Neuronal stem cell (in vitro differentiated cells): ENCODE results near the gene EPGN.

Experiments
- DNase-seq: peaks from one replicate; pipeline ENCODE4 v3.0.0-alpha.2; 2013; ENCODE audit warnings: low spot score
- H2AFZ ChIP-seq: one replicate; pipeline ENCODE4 v1.6.1; 2013; ENCODE audit warnings: mild to moderate bottlenecking, low read length, inconsistent platforms
- H2AK5ac ChIP-seq: 2 replicates; pipeline ENCODE4 v1.6.1; 2013; ENCODE audit warnings: low read depth, mild to moderate bottlenecking, inconsistent platforms, low read length, moderate library complexity, mixed read lengths
- H2BK120ac ChIP-seq: 2 replicates; pipeline ENCODE4 v1.6.1; 2013; ENCODE audit warnings: low read depth, mild to moderate bottlenecking, inconsistent platforms, low read length, moderate library complexity, mixed read lengths
- H2BK12ac ChIP-seq: one replicate; pipeline ENCODE4 v1.6.1; 2013; ENCODE audit warnings: low read length, inconsistent platforms
- H2BK15ac ChIP-seq: 2 replicates; pipeline ENCODE4 v1.6.1; 2013; ENCODE audit warnings: mild to moderate bottlenecking, low read length, inconsistent platforms, mixed read lengths
- H2BK5ac ChIP-seq: one replicate; pipeline ENCODE4 v1.6.1; 2013; ENCODE audit warnings: inconsistent platforms, mild to moderate bottlenecking, low read length, moderate library complexity
- H3K14ac ChIP-seq: one replicate; pipeline ENCODE4 v1.6.1; 2013; ENCODE audit warnings: low read length, inconsistent platforms
- H3K18ac ChIP-seq: 2 replicates; pipeline ENCODE4 v1.6.1; 2013; ENCODE audit warnings: low read length, inconsistent platforms
- H3K23ac ChIP-seq: 2 replicates; pipeline ENCODE4 v1.6.1; 2013; ENCODE audit warnings: low read depth, mild to moderate bottlenecking, mixed read lengths, low read length, inconsistent platforms; ENCODE audit not compliant: poor library complexity
- H3K27ac ChIP-seq: replicated peaks from 3 replicates; pipeline ENCODE4 v1.5.1; 2013; ENCODE audit warnings: low read length, inconsistent platforms
- H3K27me3 ChIP-seq, 3 experiments: 2 replicates each; pipeline ENCODE4 v1.6.1; 2013; ENCODE audit warnings: low read length in 3 of 3, mild to moderate bottlenecking in 2 of 3, inconsistent platforms in 1 of 3, low read depth in 1 of 3, mixed read lengths in 1 of 3, moderate library complexity in 1 of 3; ENCODE audit not compliant: control insufficient read depth in 3 of 3, insufficient read depth in 3 of 3
- H3K36me3 ChIP-seq, 2 donors: replicated peaks in 1 of 2; 2 replicates each; pipeline ENCODE4 v1.6.1; 2013; ENCODE audit warnings: low read length in 2 of 2; ENCODE audit not compliant: control insufficient read depth in 2 of 2, insufficient read depth in 2 of 2
- H3K4ac ChIP-seq: 2 replicates; pipeline ENCODE4 v1.6.1; 2013; ENCODE audit warnings: inconsistent platforms, mild to moderate bottlenecking, low read length, moderate library complexity
- H3K4me1 ChIP-seq, 2 donors: 1 replicate in 1 of 2; 2 replicates in 1 of 2; pipeline ENCODE4 v1.6.1; 2013; ENCODE audit warnings: low read length in 2 of 2, low read depth in 1 of 2; ENCODE audit not compliant: control insufficient read depth in 2 of 2, insufficient read depth in 1 of 2
- H3K4me2 ChIP-seq: one replicate; pipeline ENCODE4 v1.6.1; 2013; ENCODE audit warnings: mild to moderate bottlenecking, low read length, inconsistent platforms; ENCODE audit not compliant: insufficient read depth, poor library complexity, severe bottlenecking
- H3K4me3 ChIP-seq, 2 donors: 2 replicates each; pipeline ENCODE4 v1.5.1; 2013; ENCODE audit warnings: low read length in 2 of 2, mild to moderate bottlenecking in 2 of 2, inconsistent platforms in 1 of 2, moderate library complexity in 1 of 2
- H3K79me1 ChIP-seq: one replicate; pipeline ENCODE4 v1.6.1; 2013; ENCODE audit warnings: low read depth, mild to moderate bottlenecking, inconsistent platforms, low read length, moderate library complexity
- H3K9ac ChIP-seq: one replicate; pipeline ENCODE4 v1.6.1; 2013; ENCODE audit warnings: mild to moderate bottlenecking, low read depth, low read length, inconsistent platforms; ENCODE audit not compliant: poor library complexity
- H3K9me3 ChIP-seq, 2 donors: replicated peaks in 1 of 2; 2 replicates each; pipeline versions ENCODE3 to v1.6.1; 2013; ENCODE audit warnings: low read length in 2 of 2, mild to moderate bottlenecking in 2 of 2, inconsistent platforms in 1 of 2, low read depth in 1 of 2, mixed read lengths in 1 of 2, moderate library complexity in 1 of 2; ENCODE audit not compliant: control insufficient read depth in 2 of 2, insufficient read depth in 1 of 2
- H4K8ac ChIP-seq: one replicate; pipeline ENCODE4 v1.6.1; 2013; ENCODE audit warnings: low read depth, mild to moderate bottlenecking, inconsistent platforms, low read length, moderate library complexity
- H4K91ac ChIP-seq: one replicate; pipeline ENCODE4 v1.6.1; 2013; ENCODE audit warnings: low read length, low read depth, mild to moderate bottlenecking, inconsistent platforms; ENCODE audit not compliant: poor library complexity
- WGBS, 2 donors: extraction: QIAGEN DNeasy Blood & Tissue Kit; methylation state at CpG; one replicate each; pipeline ENCODE4 v1.1.7; 2013; ENCODE audit warnings: missing lambda C conversion rate in 2 of 2, mixed read lengths in 1 of 2; ENCODE audit not compliant: insufficient read length in 2 of 2, insufficient replicate concordance in 1 of 2; ENCODE audit errors: extremely low coverage in 2 of 2; 5-methylcytosine and 5-hydroxymethylcytosine counted together

EPGN gene

DNA sequence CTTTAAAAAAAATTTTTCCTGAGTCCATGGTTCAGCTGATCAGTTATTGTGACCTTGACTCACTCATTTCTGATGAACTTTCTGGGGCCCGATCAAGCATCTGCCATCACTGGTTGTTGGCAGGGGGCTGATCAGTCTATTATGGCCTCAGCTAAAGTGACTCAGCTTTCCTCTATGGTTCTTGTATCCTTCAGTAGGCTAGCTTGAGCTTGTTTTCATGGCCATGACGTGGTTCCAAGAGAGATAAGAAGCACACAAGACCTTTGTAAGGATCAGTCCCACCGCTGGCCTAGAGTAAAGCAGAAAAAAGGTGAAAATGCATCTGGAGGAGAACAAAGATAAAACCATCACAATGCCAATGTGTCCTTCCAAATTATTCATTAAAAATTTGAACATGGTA lies 29.8 kb upstream of the EPGN start:
- DNase-seq = no peak
- no peak overlapping the region for H3K18ac ChIP-seq
- no peak overlapping the region for H2BK120ac ChIP-seq
- H2AFZ ChIP-seq = no peak overlapping the region
- no peak overlapping the region for H2BK12ac ChIP-seq
- no peak overlapping the region for H3K14ac ChIP-seq
- no peak overlapping the region for H4K8ac ChIP-seq
- no peaks in the 10 kb centered on the region for H3K9me3 ChIP-seq
- no peaks in the 10 kb centered on the region for H3K36me3 ChIP-seq
- no peaks in the 10 kb centered on the region for H3K79me1 ChIP-seq
- no peak overlapping the region for H3K4ac ChIP-seq
- WGBS, 2 donors = no CpG with 5 or more reads among the region's 3 CpGs
- no peak overlapping the region for H4K91ac ChIP-seq
- H3K27me3 ChIP-seq = no peaks in the 10 kb centered on the region
- no peak overlapping the region for H3K23ac ChIP-seq
- H3K4me1 ChIP-seq = no peaks in the 10 kb centered on the region
- H3K27ac ChIP-seq = no peak overlapping the region
- no peak overlapping the region for H2AK5ac ChIP-seq
- no peak overlapping the region for H2BK15ac ChIP-seq
- no peak overlapping the region for H3K9ac ChIP-seq
- no peak overlapping the region for H3K4me3 ChIP-seq
- no peak overlapping the region for H2BK5ac ChIP-seq
- H3K4me2 ChIP-seq = no peak overlapping the region

DNA sequence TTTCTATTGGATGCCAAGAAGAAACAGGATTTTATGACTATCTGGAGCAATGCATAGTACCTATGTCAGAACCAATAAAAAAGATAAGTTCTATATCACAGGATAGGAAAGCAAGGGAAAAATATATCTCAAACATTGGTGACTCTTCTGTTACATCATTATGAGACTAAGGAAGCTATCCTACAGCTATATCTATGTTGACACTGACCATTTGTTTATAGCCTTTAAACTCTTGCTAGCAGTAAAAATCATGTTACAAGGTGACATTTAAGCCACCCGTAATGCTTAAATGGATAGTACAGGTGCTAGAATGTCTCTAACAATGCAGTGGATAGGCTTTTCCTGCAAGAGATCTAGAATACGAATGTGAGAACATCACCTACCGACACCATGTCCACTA lies 28.6 kb upstream of the EPGN start:
- Histone ChIP-seq H2BK12ac (no peak overlapping the region), H3K27me3 (no peaks in the 10 kb centered on the region), H3K4me1 (no peaks in the 10 kb centered on the region), H2BK120ac (no peak overlapping the region), H2AK5ac (no peak overlapping the region), H4K91ac (no peak overlapping the region), H2BK15ac (no peak overlapping the region), H3K9me3 (no peaks in the 10 kb centered on the region), H4K8ac (no peak overlapping the region), H3K27ac (no peak overlapping the region), H3K4me3 (no peak overlapping the region), H3K18ac (no peak overlapping the region), H3K36me3 (peaks cover 0 to 3% of the 10 kb centered on the region in 2 donors), H3K23ac (no peak overlapping the region), H3K4ac (no peak overlapping the region), H3K4me2 (no peak overlapping the region), H2AFZ (no peak overlapping the region), H3K9ac (no peak overlapping the region), H3K79me1 (no peaks in the 10 kb centered on the region), H3K14ac (no peak overlapping the region), H2BK5ac (no peak overlapping the region)
- WGBS, 2 donors = no CpG with 5 or more reads among the region's 3 CpGs
- DNase-seq = no peak

DNA sequence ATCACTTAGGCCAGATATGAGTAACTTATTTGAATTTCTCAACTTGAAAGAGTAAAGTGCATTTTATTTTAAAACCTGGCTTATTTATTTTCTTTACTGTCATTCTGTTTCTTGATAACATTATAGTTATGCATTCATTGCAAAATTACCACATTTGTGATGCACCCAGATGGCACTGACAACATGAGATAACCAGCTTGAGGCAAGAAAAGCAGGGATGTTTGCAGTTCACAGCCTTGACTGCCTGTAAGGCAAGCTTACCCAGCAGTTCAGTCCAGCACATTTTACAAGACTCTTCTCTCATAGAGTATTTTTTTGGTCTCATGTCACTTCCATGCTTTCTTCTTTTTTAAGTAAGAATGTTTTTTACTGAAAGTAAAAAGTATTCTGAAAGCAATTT lies 25.3 kb upstream of the EPGN start:
- no peak overlapping the region for H4K91ac ChIP-seq
- H3K79me1 ChIP-seq = no peaks in the 10 kb centered on the region
- H3K18ac ChIP-seq = no peak overlapping the region
- no peak overlapping the region for H2BK12ac ChIP-seq
- H3K4me1 ChIP-seq = no peaks in the 10 kb centered on the region
- H3K4me3 ChIP-seq = no peak overlapping the region
- H2AFZ ChIP-seq = no peak overlapping the region
- H3K9me3 ChIP-seq = no peaks in the 10 kb centered on the region
- no peak for DNase-seq
- H3K4me2 ChIP-seq = no peak overlapping the region
- H4K8ac ChIP-seq = no peak overlapping the region
- no peaks in the 10 kb centered on the region for H3K27me3 ChIP-seq
- no peak overlapping the region for H3K14ac ChIP-seq
- no peak overlapping the region for H3K4ac ChIP-seq
- H2BK15ac ChIP-seq = no peak overlapping the region
- H2BK120ac ChIP-seq = no peak overlapping the region
- no peak overlapping the region for H3K27ac ChIP-seq
- H3K23ac ChIP-seq = no peak overlapping the region
- peaks cover 0 to 3% of the 10 kb centered on the region in 2 donors for H3K36me3 ChIP-seq
- no peak overlapping the region for H2AK5ac ChIP-seq
- no peak overlapping the region for H3K9ac ChIP-seq
- H2BK5ac ChIP-seq = no peak overlapping the region

DNA sequence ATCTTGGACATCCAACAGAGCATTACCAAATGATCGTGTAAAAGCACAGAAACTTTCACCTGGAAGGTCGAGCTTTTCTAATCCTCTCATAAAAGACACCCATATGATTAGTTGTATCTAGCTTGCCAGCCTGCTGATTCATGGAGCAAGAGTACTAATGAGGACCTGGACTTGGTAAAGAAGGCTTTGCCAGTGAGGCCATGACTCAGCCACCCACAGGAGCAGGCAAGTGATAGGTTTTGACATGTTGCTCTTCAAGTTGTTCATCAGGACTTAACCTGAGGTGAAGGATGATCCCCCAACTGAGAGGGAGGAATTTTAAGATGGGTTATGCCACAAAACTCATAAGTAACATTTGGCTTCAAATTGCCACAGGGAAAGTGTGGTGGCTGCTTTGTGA lies 24.7 kb upstream of the EPGN start:
- Histone ChIP-seq H2AFZ (no peak overlapping the region), H3K4ac (no peak overlapping the region), H3K9me3 (no peaks in the 10 kb centered on the region), H3K23ac (no peak overlapping the region), H3K18ac (no peak overlapping the region), H3K27me3 (no peaks in the 10 kb centered on the region), H2BK15ac (no peak overlapping the region), H2BK12ac (no peak overlapping the region), H3K4me2 (no peak overlapping the region), H3K14ac (no peak overlapping the region), H2AK5ac (no peak overlapping the region), H2BK5ac (no peak overlapping the region), H3K4me1 (no peaks in the 10 kb centered on the region), H3K79me1 (no peaks in the 10 kb centered on the region), H4K91ac (no peak overlapping the region), H3K27ac (no peak overlapping the region), H4K8ac (no peak overlapping the region), H3K4me3 (no peak overlapping the region), H3K9ac (no peak overlapping the region), H2BK120ac (no peak overlapping the region), H3K36me3 (peaks cover 0 to 3% of the 10 kb centered on the region in 2 donors)
- DNase-seq = no peak
- WGBS, 2 donors = no CpG with 5 or more reads among the region's 2 CpGs
